ENCODE data around the gene STX11.
A peak's percentile ranks its signal among the peaks of the same experiment; 100 is the strongest.

Gene STX11

DNA sequence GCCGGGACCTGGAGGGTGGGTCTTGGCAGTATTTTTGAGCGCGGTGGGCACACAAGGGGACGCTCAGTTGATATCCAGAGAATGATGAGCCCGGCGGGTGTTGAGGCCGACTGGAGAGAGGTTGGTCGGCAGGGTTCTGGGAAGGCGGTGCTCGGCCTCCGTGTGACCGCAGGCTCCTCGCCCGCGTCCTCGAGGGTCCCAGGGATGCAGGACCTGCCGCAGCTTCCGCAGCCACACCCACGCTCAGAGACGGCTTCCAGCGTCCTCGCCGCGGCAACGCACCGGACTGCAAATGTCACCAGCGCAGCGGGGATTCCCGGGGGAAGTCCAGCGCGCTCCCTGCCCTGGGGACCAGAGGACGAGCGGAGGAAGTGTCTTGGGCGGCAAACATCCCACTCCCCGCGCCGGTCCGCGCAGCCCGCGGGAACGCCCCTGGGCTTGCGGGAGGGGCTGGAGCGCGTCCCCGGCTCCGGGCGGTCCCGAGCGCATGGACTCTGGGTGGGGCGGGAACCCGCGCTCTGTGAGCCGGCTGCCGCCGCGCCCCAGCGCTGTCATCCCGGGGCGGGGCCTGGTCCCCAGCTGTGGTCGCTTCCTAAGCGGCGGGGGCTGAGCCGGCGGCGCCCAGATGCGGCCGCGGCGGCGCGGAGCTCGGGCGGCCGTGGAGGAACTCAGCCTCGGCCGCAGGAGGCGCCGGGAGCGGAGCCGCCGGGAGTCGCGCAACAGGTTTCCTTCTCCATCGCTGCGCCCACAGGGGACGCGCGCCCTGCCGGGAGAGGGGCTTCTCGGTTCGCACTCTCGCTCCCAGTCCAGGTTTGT is at the start of gene STX11:
Gene STX11 (plus strand): TSS at position 624 of the 816 bp plus-strand sequence. CDS start 36,111 bp downstream, outside the sequence.
- TF ChIP-seq, protein P1, sequence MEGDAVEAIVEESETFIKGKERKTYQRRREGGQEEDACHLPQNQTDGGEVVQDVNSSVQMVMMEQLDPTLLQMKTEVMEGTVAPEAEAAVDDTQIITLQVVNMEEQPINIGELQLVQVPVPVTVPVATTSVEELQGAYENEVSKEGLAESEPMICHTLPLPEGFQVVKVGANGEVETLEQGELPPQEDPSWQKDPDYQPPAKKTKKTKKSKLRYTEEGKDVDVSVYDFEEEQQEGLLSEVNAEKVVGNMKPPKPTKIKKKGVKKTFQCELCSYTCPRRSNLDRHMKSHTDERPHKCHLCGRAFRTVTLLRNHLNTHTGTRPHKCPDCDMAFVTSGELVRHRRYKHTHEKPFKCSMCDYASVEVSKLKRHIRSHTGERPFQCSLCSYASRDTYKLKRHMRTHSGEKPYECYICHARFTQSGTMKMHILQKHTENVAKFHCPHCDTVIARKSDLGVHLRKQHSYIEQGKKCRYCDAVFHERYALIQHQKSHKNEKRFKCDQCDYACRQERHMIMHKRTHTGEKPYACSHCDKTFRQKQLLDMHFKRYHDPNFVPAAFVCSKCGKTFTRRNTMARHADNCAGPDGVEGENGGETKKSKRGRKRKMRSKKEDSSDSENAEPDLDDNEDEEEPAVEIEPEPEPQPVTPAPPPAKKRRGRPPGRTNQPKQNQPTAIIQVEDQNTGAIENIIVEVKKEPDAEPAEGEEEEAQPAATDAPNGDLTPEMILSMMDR (IDR thresholded peaks at IDR 0.05), result no peak; the same call in 1 of the 2 replicates

- TF ChIP-seq, protein P1 (IDR thresholded peaks at IDR 0.05), result no peak
Measured at GRCh38 chr6:144103026-144103563, 47.2 kb upstream of the STX11 start.

DNA sequence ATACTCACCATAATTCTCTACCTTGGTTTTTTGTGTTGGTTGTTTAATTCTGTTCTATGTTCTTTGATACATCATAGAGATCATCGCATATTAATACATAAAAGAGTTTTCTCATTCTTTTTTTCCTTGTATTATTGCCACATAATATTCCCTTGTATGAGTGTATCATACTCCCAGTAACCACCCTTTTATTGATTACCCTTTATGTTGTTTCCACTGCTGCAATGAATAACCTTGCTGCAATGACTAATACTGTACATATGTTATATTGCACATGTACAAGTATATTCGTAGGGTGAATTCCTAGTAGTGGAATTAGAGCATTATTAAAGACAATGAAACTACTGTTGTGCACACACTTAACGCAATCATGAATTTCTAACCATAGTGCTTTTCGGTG is 45.8 kb upstream of the STX11 start:
- TF ChIP-seq, protein P1 (IDR thresholded peaks at IDR 0.05), result no peak

DNA sequence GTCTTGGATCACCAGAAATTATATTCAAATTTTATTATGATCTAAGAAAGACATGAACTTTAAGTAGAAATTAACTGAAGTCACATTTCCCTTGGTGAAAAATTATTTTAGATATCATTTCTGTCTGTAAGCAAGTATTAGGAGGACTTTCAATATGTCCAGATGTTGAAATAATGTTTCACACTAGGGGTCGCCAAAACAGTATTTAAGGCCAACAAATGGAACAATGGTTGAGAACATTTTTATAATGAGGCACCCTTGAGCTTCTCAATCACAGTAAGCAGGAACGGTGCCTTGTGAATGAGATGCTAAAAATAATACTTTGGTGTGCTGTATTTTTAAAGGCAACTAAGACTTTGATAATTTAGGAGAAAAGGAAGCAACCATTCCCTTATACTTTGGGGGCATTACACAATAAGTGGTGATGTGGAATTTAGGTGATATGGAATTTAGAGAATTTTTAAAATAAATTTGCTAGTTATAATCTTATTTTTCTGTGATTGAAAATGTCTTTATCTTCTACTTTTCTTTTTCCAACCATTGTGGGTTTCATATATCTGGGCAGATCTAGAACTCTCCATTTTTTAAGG is 45.3 kb upstream of the STX11 start:
- TF ChIP-seq, protein P1 (IDR thresholded peaks at IDR 0.05), result peak; percentile 64

DNA sequence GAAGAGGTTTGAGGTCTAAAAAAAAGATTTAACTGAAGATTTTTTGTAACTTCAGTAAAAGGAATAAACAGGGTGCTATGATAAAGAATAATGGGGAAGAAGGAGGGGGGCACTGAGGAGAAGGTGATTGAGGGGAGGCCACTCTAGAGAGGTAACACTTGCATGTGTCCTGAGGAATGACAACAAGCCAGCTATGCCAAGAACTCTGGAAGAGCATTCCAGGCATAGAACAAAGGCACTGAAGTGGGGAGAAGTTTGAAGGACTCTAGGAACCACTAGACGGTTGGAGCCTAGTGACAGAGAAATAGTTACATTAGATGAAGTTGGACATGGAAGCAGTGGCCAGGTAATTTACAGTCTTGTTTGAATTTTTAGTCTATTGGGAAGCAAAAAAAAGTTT is 44.1 kb upstream of the STX11 start:
- TF ChIP-seq, protein P1 (IDR thresholded peaks at IDR 0.05), result no peak

DNA sequence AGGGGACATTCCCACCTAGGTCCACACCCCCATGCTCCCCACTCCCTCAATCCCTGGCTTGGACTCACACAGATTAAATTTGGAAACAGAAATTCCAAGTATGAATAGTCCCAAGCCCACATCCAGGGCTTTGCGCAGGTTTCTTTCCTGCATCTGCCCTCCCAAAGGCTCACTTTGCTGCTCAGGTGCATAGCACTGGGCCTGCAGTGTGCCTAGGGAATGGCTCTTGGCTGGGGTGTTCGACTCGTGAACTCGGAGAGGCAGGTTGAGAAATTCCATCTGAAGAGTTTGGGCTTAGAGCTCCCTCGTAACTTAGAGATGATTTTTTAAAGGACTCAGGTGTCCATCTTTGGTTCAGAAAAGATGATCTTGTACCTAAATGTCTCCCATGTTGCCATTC is 40.1 kb upstream of the STX11 start:
- TF ChIP-seq, protein P1 (IDR thresholded peaks at IDR 0.05), result no peak

GRCh38 chr6:144113366-144113765 is 37.0 kb upstream of the STX11 start:
- TF ChIP-seq, protein P1 (IDR thresholded peaks at IDR 0.05), result no peak

Measured in LNCAP (cell line).